HCT116 (cell line): ENCODE data around the gene HFM1.

Experiments
- CEBPB ChIP-seq: IDR thresholded peaks from 2 replicates; pipeline ENCODE4 v1.6.1; 2012; ENCODE audit warnings: low read depth
- CTCF ChIP-seq, 3 experiments: fragments of 200-600 bp in 1 of 3; sonication (generic) in 1 of 3; IDR thresholded peaks in 2 of 3; conservative IDR thresholded peaks in 1 of 3; 2 replicates each; pipeline ENCODE4 v1.5.1; 2012 to 2017; ENCODE audit warnings: low read depth in 2 of 3, low read length in 2 of 3, antibody characterized with exemption in 1 of 3, borderline replicate concordance in 1 of 3, control low read depth in 1 of 3, mild to moderate bottlenecking in 1 of 3, mixed read lengths in 1 of 3, mixed run types in 1 of 3, moderate library complexity in 1 of 3; ENCODE audit not compliant: insufficient read depth in 1 of 3
- EZH2 ChIP-seq: fragments of 200-600 bp; sonication (generic); IDR thresholded peaks from 2 replicates; pipeline ENCODE4 v1.6.1; 2017; ENCODE audit warnings: antibody characterized with exemption, mixed run types
- EZH2phosphoT487 ChIP-seq: fragments of 200-600 bp; IDR thresholded peaks from 2 replicates; pipeline ENCODE4 v1.6.1; 2018; ENCODE audit warnings: antibody characterized with exemption, borderline replicate concordance
- JUND ChIP-seq: IDR thresholded peaks from 2 replicates; pipeline ENCODE4 v1.6.1; 2012
- POLR2A ChIP-seq: IDR thresholded peaks from 2 replicates; pipeline ENCODE4 v1.7.0; 2011; ENCODE audit warnings: borderline replicate concordance; ENCODE audit not compliant: insufficient read depth, insufficient read length; ENCODE audit errors: extremely low read depth
- POLR2AphosphoS5 ChIP-seq: IDR thresholded peaks from 2 replicates; pipeline ENCODE4 v1.6.1; 2011; ENCODE audit warnings: mild to moderate bottlenecking, low read depth, low read length, moderate library complexity
- RAD21 ChIP-seq: IDR thresholded peaks from 2 replicates; pipeline ENCODE4 v1.6.1; 2012; ENCODE audit warnings: low read depth, mild to moderate bottlenecking
- REST ChIP-seq: IDR thresholded peaks from 2 replicates; pipeline ENCODE4 v1.6.1; 2012; ENCODE audit warnings: low read depth
- SRF ChIP-seq: IDR thresholded peaks from 2 replicates; pipeline ENCODE4 v1.6.1; 2012; ENCODE audit warnings: low read depth
- ZNF274 ChIP-seq: fragments of 200-500 bp; sonication (Bioruptor generic); IDR thresholded peaks from 2 replicates; pipeline ENCODE4 v1.6.1; 2014; ENCODE audit warnings: mild to moderate bottlenecking, low read depth, low read length, inconsistent platforms

- TF ChIP-seq CTCF (IDR thresholded peaks at IDR 0.05 in 2 of 3, conservative IDR thresholded peaks at IDR 0.05 in 1 of 3; ENCODE audit: borderline replicate concordance in 1 of 3, insufficient read depth in 1 of 3, low read depth in 2 of 3, low read length in 2 of 3) (0 out of 6 replicates have a peak, but pooled peaks of 1 of the 3 experiments have one; percentile 11), POLR2A (no peak), EZH2phosphoT487 (no peak), REST (no peak), POLR2AphosphoS5 (no peak), RAD21 (no peak), CEBPB (no peak), EZH2 (no peak), SRF (no peak), ZNF274 (no peak), JUND (no peak)
These were observed 159.9 kb downstream of the HFM1 start for GRCh38 chr1:91244737-91245136.
